Prostate gland (tissue), 2 donors: ENCODE measurements around the gene STAT3. TPM values are rescaled to one million over a fixed set of nuclear protein-coding genes. Genes with fewer than 3 reads are reported as not detected.
"Not testable (repeated sequence)": the region's sequence is repeated elsewhere in the genome, so short reads cannot be mapped to it uniquely, and the experiment has no call there.

ENCODE experiments used
- DNase-seq: peaks from one replicate; pipeline ENCODE4 v3.0.0-alpha.2; 2019; ENCODE audit warnings: low spot score
- H3K27ac ChIP-seq, 2 donors: fragments of 200-600 bp; sonication (generic); 2 replicates each; pipeline ENCODE4 v1.5.1; 2017 to 2019
- H3K27me3 ChIP-seq: fragments of 200-600 bp; sonication (generic); replicated peaks from 2 replicates; pipeline ENCODE4 v1.5.1; 2019; ENCODE audit not compliant: insufficient read depth
- H3K36me3 ChIP-seq, 2 donors: fragments of 200-600 bp; sonication (generic); 1 replicate in 1 of 2; 2 replicates in 1 of 2; pipeline versions ENCODE4 v1.5.1 to v1.8.1; 2017 to 2019
- H3K4me1 ChIP-seq: fragments of 200-600 bp; sonication (generic); replicated peaks from 2 replicates; pipeline ENCODE4 v1.5.1; 2019
- H3K4me3 ChIP-seq, 2 donors: fragments of 200-600 bp; sonication (generic); 2 replicates each; pipeline ENCODE4 v1.5.1; 2017 to 2019
- H3K9me3 ChIP-seq: fragments of 200-600 bp; sonication (generic); 2 replicates; pipeline ENCODE4 v1.5.1; 2017
- POLR2A ChIP-seq: fragments of 450-650 bp; IDR thresholded peaks from one replicate; pipeline ENCODE4 v1.6.1; 2016; ENCODE audit warnings: antibody characterized with exemption, mild to moderate bottlenecking
- POLR2AphosphoS5 ChIP-seq: sonication (generic); formaldehyde crosslinking; IDR thresholded peaks from one replicate; pipeline ENCODE4 v1.6.1; 2017; ENCODE audit warnings: antibody characterized with exemption
- WGBS: methylation state at CpG from one replicate; pipeline ENCODE4 v1.1.5; 2018; 5-methylcytosine and 5-hydroxymethylcytosine counted together
- intact Hi-C: fragments of 100-400 bp; cut with DNase I; formaldehyde crosslinking; loops from one replicate; pipeline ENCODE4 v1.14.2; 2022
- total RNA-seq, 2 donors: library from RNA; depleted of rRNA; stranded (reverse); fragments of >200 nt; gene quantifications; one replicate each; pipeline ENCODE4 v1.1.0, GENCODE V29; 2016
- TF ChIP-seq, protein P1 (sequence below), 4 experiments: fragments of 200-600 bp in 2 of 4; fragments of 450-650 bp in 2 of 4; sonication (generic) in 2 of 4; IDR thresholded peaks; 1 replicate in 3 of 4; 2 replicates in 1 of 4; pipeline ENCODE4 v1.5.1; 2016 to 2019; ENCODE audit warnings: antibody characterized with exemption in 4 of 4, mild to moderate bottlenecking in 2 of 4, moderate library complexity in 2 of 4

The STAT3 gene
- total RNA-seq, 2 donors from 2014 or later: 188 to 230 TPM

DNA sequence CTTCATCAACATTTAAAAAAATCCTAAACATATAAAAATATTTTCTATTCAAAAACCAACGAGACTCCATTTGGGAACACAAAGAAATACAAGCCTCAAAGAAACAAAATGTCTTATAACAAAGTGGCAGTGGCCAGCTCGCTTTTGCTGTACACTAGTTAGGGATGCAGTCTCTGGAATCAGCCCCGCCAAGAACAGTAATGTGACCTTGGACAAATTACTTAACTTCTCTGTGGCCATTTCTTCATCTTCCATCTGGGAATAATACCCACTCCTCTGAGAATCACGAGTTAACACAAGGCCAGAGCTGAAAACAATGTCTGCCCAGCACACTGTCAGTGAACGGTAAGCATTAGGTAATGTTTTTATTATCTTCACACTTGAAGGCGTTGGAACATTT is 117.6 kb downstream of the STAT3 start:
- H3K4me3 ChIP-seq: no peak overlapping the region
- H3K27me3 ChIP-seq: no peaks in the 10 kb centered on the region
- H3K9me3 ChIP-seq: no peaks in the 10 kb centered on the region
- WGBS: 72% methylated on average over 6 of the region's 6 CpGs
- TF ChIP-seq, protein P1, sequence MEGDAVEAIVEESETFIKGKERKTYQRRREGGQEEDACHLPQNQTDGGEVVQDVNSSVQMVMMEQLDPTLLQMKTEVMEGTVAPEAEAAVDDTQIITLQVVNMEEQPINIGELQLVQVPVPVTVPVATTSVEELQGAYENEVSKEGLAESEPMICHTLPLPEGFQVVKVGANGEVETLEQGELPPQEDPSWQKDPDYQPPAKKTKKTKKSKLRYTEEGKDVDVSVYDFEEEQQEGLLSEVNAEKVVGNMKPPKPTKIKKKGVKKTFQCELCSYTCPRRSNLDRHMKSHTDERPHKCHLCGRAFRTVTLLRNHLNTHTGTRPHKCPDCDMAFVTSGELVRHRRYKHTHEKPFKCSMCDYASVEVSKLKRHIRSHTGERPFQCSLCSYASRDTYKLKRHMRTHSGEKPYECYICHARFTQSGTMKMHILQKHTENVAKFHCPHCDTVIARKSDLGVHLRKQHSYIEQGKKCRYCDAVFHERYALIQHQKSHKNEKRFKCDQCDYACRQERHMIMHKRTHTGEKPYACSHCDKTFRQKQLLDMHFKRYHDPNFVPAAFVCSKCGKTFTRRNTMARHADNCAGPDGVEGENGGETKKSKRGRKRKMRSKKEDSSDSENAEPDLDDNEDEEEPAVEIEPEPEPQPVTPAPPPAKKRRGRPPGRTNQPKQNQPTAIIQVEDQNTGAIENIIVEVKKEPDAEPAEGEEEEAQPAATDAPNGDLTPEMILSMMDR (IDR thresholded peaks at IDR 0.05): no peak
- TF ChIP-seq POLR2A (no peak), POLR2AphosphoS5 (no peak)
- DNase-seq: no peak
- no peaks in the 10 kb centered on the region for H3K36me3 ChIP-seq
- no peaks in the 10 kb centered on the region for H3K4me1 ChIP-seq
- H3K27ac ChIP-seq: no peak overlapping the region
- intact Hi-C loops: no loop called here

DNA sequence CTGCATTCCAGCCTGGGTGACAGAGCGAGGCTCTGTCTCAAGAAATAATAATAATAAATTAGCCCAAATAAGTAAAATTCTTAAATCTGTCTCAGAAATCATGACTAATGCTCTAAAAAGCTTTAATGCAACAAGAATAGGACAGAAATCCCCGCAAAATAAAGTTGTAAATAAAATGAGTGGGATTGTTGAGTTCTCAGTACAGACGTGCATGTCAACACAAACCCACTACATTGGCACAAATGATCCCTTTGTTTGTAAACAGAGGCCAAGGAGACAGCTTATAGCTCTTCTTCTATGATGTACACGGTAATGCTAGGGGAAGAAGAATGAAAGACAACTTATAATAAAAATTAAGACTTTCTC is 118.1 kb downstream of the STAT3 start:
- no peak overlapping the region for H3K27ac ChIP-seq

DNA sequence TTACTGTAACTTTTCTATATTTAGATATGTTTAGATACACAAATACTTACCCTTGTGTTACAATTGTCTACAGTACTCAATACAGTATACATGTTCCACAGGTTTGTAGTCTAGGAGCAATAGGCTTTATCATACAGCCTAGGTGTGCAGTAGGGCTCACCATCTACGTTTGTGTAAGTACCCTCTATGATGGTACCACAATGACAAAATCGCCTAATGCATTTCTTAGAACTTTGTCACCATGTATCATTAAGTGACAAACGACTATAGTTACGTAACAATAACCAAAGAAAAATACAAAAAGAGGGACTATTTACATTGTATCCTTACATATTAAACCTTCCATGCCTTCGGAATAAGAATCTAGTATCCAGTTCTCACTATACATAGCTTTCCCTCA is 120.0 kb downstream of the STAT3 start:
- no peak for DNase-seq
- TF ChIP-seq POLR2AphosphoS5: no peak
- H3K4me3 ChIP-seq: no peak overlapping the region
- H3K9me3 ChIP-seq: no peaks in the 10 kb centered on the region
- WGBS: 88% methylated on average over 5 of the region's 5 CpGs
- no peaks in the 10 kb centered on the region for H3K4me1 ChIP-seq
- no peaks in the 10 kb centered on the region for H3K27me3 ChIP-seq
- no peak overlapping the region for H3K27ac ChIP-seq
- H3K36me3 ChIP-seq: no peaks in the 10 kb centered on the region
- intact Hi-C loops: no loop called here

More for the DNA sequence above, 118.1 kb downstream of the STAT3 start:
- no peaks in the 10 kb centered on the region for H3K4me1 ChIP-seq
- TF ChIP-seq, protein P1 (IDR thresholded peaks at IDR 0.05): no peak
- TF ChIP-seq POLR2A (no peak), POLR2AphosphoS5 (no peak)
- no peak for DNase-seq
- WGBS: 61% methylated on average over 4 of the region's 4 CpGs
- H3K27me3 ChIP-seq: no peaks in the 10 kb centered on the region
- no peaks in the 10 kb centered on the region for H3K36me3 ChIP-seq
- no peaks in the 10 kb centered on the region for H3K9me3 ChIP-seq
- intact Hi-C loops: no loop called here
- H3K4me3 ChIP-seq: no peak overlapping the region

DNA sequence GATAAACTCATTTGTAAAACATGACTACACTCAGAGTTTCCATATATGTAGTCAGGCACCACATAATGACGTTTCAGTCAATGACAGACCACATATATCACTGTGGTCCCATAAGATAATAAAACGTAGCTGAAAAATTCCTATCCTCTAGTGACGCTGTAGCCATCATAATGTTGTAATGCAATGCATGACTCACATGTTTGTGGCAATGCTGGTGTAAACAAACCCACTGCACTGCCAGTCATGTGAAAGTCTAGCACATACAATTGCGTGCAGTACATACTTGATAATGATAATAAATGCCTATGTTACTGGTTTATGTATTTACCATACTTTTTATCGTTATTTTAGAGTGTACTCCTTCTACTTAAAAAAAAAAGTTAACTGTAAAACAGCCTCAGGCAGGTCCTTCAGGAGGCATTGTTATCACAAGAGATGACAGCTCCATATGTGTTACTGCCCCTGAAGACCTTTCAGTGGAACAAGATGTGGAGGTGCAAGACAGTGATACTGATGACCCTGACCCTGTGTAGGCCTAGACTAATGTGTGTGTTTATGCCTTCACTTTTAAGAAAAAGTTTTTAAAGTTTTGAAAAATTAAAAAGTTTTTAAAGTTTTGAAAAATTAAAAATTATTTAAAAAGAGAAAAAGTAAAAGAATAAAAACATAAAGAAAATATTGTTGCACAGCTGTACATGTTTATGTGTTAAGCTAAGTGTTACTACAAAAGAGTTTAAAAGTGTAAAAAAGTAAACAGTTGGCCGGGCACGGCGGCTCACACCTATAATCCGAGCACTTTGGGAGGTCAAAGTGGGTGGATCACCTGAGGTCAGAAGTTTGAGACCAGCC is 121.1 kb downstream of the STAT3 start:
- Histone ChIP-seq H3K4me1 (no peaks in the 10 kb centered on the region), H3K4me3 (no peak overlapping the region), H3K9me3 (no peaks in the 10 kb centered on the region), H3K36me3 (no peaks in the 10 kb centered on the region), H3K27ac (no peak overlapping the region), H3K27me3 (no peaks in the 10 kb centered on the region)
- WGBS: 71% methylated on average over 9 of the region's 9 CpGs
- intact Hi-C loops: no loop called here
- no peak for DNase-seq
- TF ChIP-seq, protein P1 (IDR thresholded peaks at IDR 0.05): no peak
- TF ChIP-seq POLR2AphosphoS5: no peak
- no peak for TF ChIP-seq POLR2A

DNA sequence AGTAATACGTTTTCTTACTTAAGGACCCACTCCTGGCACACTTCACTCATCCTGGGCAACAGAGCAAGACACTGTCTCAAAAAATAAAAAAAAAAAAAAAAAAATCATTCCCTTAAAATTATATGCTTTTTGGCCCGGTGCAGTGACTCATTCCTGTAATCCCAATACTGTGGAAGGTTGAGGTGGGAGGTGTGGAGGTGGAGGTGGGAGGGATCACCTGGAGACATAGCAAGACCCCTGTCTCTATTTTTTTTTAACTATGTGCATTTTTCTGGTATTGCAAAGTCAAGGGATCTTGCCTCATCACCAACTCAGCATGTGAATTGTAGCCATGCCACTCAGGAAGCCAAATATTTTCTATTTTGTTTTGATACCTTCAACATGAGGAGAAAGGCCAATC is 121.8 kb downstream of the STAT3 start:
- TF ChIP-seq POLR2AphosphoS5 (no peak), POLR2A (no peak)
- TF ChIP-seq, protein P1 (IDR thresholded peaks at IDR 0.05): no peak
- no peak overlapping the region for H3K4me3 ChIP-seq
- no peaks in the 10 kb centered on the region for H3K36me3 ChIP-seq
- H3K4me1 ChIP-seq: no peaks in the 10 kb centered on the region
- DNase-seq: no peak
- intact Hi-C loops: no loop called here
- no peaks in the 10 kb centered on the region for H3K9me3 ChIP-seq
- no peak overlapping the region for H3K27ac ChIP-seq
- H3K27me3 ChIP-seq: no peaks in the 10 kb centered on the region
- WGBS: 91% methylated on average over 2 of the region's 2 CpGs

DNA sequence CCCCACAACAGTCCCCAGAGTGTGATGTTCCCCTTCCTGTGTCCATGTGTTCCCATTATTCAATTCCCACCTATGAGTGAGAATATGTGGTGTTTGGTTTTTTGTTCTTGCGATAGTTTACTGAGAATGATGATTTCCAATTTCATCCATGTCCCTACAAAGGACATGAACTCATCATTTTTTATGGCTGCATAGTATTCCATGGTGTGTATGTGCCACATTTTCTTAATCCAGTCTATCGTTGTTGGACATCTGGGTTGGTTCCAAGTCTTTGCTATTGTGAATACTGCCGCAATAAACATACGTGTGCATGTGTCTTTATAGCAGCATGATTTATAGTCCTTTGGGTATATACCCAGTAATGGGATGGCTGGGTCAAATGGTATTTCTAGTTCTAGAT is 123.9 kb downstream of the STAT3 start:
- H3K27me3 ChIP-seq, H3K4me1 ChIP-seq, H3K27ac ChIP-seq, H3K36me3 ChIP-seq, H3K4me3 ChIP-seq, DNase-seq, intact Hi-C loops, H3K9me3 ChIP-seq: not testable (repeated sequence)
- WGBS: 100% methylated on average over 2 of the region's 4 CpGs
